HG02938 (cell line): ENCODE measurements around the gene CPAMD8.

Source experiments
- ATAC-seq: cut with Tn5 transposase; IDR thresholded peaks from one replicate; pipeline ENCODE4 v1.9.1; 2021; ENCODE audit warnings: mild to moderate bottlenecking, moderate library complexity; ENCODE audit not compliant: unreplicated experiment

The CPAMD8 gene

DNA sequence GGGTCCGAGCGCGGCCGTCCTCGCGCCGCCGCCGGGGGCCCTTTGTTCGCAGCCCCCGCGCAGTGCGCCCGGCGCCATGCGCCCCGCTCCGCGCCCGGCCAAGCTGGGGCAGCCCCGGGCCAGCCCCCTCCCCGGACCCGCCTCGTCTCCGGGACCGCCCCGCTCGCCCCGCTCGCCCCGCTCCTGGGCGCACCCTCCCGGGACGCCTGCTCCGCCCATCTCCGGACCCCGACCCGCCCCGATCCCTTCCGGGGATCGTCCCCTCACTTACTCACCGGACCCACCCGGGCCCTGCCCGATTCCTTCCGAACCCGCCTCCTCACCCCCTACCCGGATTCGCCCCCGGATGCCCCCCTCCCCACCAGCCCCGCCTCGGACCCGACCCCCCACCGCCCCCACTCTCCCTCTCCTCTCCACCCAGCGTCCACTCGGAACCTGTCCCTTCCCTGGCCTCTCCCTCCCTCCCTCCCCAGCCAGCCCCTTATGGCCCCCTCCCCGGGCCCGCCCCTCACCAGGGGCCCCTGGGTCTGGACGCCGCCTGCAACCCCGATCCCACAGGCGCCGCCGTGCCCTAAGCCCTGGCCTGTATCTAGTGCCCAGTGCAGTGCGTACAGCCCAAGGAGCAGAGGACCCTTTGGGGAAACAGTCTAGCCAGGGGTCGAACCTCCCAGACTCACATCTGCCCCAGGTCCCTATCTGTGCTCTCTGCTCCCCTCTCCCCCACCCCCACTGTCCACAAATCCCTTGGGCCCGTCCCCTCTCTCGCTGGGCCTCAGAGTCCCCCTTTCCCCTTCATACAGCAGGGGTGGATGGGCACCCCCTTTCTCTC lies at the start of gene CPAMD8:
CPAMD8 (minus strand) TSS at position 105 of the 829 bp plus-strand sequence. CDS start 168 bp downstream, outside the sequence.
- ATAC-seq: no peak

DNA sequence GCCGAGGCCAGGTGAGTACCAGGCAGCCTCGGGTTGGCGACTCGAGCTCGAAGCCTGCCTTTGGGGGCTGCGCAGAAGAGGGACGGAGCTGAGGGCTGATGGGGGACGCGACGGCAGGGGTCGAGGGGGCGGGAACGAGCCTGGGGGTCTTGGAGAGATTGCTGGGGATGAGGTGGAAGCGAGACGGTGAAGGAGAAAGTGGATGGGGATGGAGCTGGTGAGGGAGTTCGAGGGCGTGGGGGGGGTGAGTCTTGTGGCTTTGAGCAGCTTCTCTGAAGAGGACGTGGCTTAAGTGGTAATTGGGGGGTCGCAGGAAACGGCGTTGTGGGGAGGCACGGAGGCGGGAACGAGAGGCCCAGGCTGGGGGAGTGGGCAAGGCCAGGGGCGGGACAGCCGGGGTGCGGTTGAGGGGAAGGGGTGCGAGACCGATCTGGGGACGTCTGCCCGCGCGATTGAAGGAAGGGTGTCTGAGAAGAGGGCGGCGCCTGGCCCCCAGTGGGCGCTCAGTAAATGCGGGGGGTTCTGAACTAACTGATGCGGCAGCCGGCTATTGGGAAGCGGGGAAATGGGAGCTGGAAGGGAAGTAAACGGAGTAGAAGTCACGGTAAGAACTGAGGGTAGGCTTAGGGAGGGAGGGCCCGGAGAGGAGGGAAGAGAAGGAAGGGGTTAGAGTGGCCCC lies 49.4 kb upstream of the CPAMD8 start:
- ATAC-seq: no peak

DNA sequence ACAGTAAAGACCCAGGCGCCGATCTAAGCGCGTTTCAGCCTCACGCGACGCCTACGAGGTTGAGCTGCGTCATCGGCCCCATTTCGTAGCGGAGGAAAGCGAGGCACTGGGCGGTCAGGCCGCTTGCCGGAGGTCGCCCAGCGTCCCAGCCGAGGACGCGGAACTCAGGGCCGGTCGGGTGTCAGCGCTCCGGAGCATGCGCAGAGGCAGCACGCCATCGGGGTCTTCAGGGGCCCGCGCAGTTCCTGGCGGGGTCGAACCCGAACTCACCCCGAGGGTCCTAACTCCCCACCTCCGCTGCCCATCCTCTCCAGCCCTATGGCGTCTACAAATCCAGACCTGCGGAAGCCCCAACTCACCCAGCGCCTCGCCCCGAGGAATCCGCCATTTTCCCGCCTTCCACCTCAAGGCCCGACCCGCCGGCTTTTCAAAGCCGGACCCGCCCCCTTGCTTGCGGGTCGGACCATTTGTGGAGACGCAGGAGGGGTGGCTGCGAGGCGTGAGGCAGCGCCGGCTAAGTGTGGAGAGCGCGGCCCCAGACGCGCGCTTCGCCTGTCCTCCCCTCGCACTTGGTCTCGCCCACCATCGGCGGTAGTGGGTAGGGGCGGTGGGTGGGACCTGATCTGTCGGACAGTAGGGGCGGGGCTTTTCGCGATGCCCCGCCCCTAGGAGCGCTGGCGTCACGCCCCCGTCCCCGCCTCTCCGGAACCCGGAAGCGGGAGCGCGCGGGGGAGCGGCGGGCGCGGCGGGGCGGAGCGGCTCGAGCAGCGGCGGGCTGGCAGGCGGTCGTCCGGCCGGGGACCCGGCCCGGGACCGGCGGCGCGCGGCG lies 48.6 kb upstream of the CPAMD8 start, which contains the start of the genes HAUS8 and MYO9B:
HAUS8 (minus strand) TSS at position 418 of the 829 bp plus-strand sequence; CDS start at position 388, 30 bp downstream.
MYO9B (plus strand) TSS at position 743 of the 829 bp plus-strand sequence. CDS start 25,941 bp downstream, outside the sequence.
- ATAC-seq: peak; percentile 73

DNA sequence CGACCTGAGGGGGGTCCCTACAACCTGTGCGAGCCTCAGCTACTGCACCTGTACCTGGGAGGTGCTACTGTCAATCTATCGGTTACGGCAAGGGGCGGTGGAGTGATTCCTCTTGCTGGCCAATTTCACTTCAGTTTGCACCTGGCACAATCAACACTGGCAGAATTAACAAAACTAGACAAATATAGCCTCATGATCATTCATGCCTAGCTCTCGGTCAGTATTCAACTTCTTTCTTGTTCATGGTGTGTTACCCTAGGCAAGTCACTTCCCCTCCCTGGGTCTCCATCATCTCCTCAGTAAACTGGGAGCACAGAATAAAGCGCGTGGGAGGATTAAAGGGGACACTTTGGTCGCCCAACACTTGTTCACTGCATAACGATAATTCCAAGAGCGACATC lies 48.0 kb upstream of the CPAMD8 start:
- ATAC-seq: no peak

GRCh38 chr19:17073869-17074633 lies 47.4 kb upstream of the CPAMD8 start:
- no peak for ATAC-seq

- ATAC-seq: no peak
Measured at GRCh38 chr19:17070912-17071311, 44.3 kb upstream of the CPAMD8 start.

- ATAC-seq: no peak
Measured at GRCh38 chr19:17070421-17070820, 43.8 kb upstream of the CPAMD8 start.

DNA sequence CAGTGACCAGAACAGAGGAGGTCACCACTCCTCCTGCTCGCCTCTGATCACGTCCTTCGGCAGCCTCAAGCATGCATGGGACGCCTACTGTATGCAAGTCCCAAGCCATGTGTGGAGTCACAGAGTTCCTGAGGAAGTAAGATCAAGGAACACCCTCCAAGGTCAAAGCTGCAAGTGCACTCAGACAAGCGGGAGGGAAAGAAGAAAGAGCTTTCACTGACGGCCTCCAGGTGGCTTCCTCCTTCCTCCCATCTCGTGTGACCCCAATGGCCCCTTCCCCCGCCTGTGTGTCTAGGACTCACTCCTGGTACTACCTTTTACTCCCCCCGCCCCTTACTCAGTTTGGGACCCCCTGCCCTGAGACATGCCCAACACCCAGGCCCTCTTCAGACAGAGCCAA lies 42.6 kb upstream of the CPAMD8 start:
- no peak for ATAC-seq

DNA sequence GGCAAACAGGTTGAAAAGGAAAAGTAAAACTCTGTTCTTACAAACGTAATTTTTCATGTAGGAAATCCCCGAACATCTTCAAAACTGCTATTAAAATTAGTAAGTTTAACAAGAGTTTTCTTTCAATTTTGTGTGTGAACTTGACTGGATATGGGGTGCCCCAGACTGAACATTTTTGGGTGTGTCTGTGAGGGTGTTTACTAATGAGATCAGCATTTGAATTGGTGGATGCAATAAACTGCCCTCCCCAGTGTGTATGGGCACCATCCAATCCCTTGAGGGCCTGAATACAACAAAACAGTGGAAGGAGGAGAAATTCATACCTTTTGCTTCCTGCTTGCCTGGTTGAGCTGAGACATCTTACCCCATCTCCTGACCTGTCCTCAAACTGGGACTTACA lies 36.8 kb upstream of the CPAMD8 start:
- no peak for ATAC-seq

GRCh38 chr19:17061691-17062090 lies 35.1 kb upstream of the CPAMD8 start:
- no peak for ATAC-seq

GRCh38 chr19:17061205-17061604 lies 34.6 kb upstream of the CPAMD8 start:
- ATAC-seq: no peak

DNA sequence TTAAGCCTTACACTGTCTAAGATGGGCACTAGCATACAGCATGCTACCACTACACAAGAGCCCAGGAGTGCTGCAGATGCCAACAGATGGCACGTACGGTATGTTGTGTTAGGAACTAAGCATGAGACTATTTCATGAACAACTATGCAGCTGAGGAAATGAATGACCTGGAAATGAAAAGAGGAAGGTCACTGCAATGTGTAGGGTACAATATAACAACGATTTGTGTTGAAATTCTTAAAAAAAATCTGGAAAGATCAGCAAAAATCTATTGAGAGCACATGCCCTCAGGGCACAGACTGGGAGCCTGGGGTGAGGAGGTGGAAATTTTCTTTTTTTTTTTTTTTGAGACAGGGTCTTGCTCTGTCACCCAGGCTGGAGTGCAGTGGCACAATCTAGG lies 34.2 kb upstream of the CPAMD8 start:
- no peak for ATAC-seq

GRCh38 chr19:17058236-17058635 lies 31.6 kb upstream of the CPAMD8 start:
- ATAC-seq: no peak

DNA sequence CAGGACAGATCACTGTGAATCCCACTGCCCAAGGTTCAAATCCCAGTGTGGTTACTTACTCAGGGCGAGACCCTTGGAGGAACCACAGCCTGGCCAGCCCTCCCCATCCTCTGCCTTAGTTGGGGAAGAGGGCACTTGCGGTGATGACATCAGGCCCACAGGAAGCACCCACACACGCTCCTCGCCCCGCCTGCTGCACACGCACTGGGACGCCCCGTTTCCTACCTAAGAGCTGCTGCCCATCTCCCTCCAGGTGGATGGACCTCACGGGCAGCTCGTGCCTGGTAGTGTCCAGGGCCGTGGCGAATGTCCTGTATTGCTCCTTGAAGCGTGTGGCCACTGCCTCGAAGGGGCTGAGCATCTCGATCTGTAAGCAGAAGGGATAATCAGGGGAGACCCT lies 29.0 kb upstream of the CPAMD8 start:
- ATAC-seq: no peak

- ATAC-seq: no peak
Measured at GRCh38 chr19:17054746-17055145, 28.1 kb upstream of the CPAMD8 start.

- ATAC-seq: no peak
Measured at GRCh38 chr19:17052439-17052838, 25.8 kb upstream of the CPAMD8 start.

GRCh38 chr19:17049711-17050280 lies 23.2 kb upstream of the CPAMD8 start:
- no peak for ATAC-seq

GRCh38 chr19:17048885-17049453 lies 22.4 kb upstream of the CPAMD8 start:
- no peak for ATAC-seq

GRCh38 chr19:17045907-17046502 lies 19.4 kb upstream of the CPAMD8 start:
- no peak for ATAC-seq
